Activated naive CD8-positive, alpha-beta T cell treated with anti-CD3 and anti-CD28 coated beads, Interleukin-2, amount 10 ng/mL, durations not matched to agents 7 days and 5 days (primary cell): Measurements from ENCODE around the gene CYP39A1. TPM values are rescaled to one million over a fixed set of nuclear protein-coding genes. Genes with fewer than 3 reads are reported as not detected.

Source experiments
- ATAC-seq: fragments of 150-1000 bp; cut with Tn5 transposase; one replicate; pipeline ENCODE4 v1.10.0; 2021; ENCODE audit warnings: low read depth, moderate library complexity
- POLR2A ChIA-PET: fragments of 350-600 bp; sonication (Branson Sonifier 250); formaldehyde crosslinking; loops from one replicate; lab custom pipeline; 2021; ENCODE audit warnings: antibody characterized with exemption; lab: Charles Lee
- DNase-seq: peaks from one replicate; pipeline ENCODE4 v3.0.0; 2021
- H3K27ac Mint-ChIP-seq: one replicate; pipeline ENCODE4 v1.8.0; 2022; ENCODE audit warnings: mild to moderate bottlenecking, mixed read lengths
- H3K27me3 Mint-ChIP-seq: one replicate; pipeline ENCODE4 v1.8.0; 2022; ENCODE audit warnings: mild to moderate bottlenecking, moderate library complexity, mixed read lengths
- H3K36me3 Mint-ChIP-seq: one replicate; pipeline ENCODE4 v1.8.0; 2021; ENCODE audit warnings: mild to moderate bottlenecking, mixed read lengths
- H3K4me1 Mint-ChIP-seq: one replicate; pipeline ENCODE4 v1.8.0; 2021; ENCODE audit warnings: mixed read lengths
- H3K4me3 Mint-ChIP-seq: one replicate; pipeline ENCODE4 v1.8.0; 2022; ENCODE audit warnings: mild to moderate bottlenecking, moderate library complexity, mixed read lengths
- H3K9me3 Mint-ChIP-seq: one replicate; pipeline ENCODE4 v1.8.0; 2021; ENCODE audit warnings: mixed read lengths
- total RNA-seq, 2 experiments: library from RNA; stranded (reverse); gene quantifications; one replicate each; pipeline ENCODE4 v1.2.3, GENCODE V29; 2021

CYP39A1 gene
- total RNA-seq, 2 experiments from 2014 or later = not detected

- POLR2A ChIA-PET = no interaction called here
- no peak overlapping the region for H3K27ac Mint-ChIP-seq
- no peak overlapping the region for H3K4me3 Mint-ChIP-seq
- H3K27me3 Mint-ChIP-seq = peaks cover 12% of the 10 kb centered on the region
- no peaks in the 10 kb centered on the region for H3K36me3 Mint-ChIP-seq
- H3K9me3 Mint-ChIP-seq = no peaks in the 10 kb centered on the region
- no peaks in the 10 kb centered on the region for H3K4me1 Mint-ChIP-seq
- DNase-seq = no peak
- ATAC-seq = no peak
Measured at GRCh38 chr6:46598215-46598614, 54.4 kb downstream of the CYP39A1 start.

GRCh38 chr6:46592740-46593139 is 59.9 kb downstream of the CYP39A1 start:
- Mint-ChIP-seq H3K4me3 (no peak overlapping the region), H3K27me3 (peaks cover 21% of the 10 kb centered on the region), H3K4me1 (no peaks in the 10 kb centered on the region), H3K27ac (no peak overlapping the region), H3K36me3 (no peaks in the 10 kb centered on the region), H3K9me3 (peaks cover 2% of the 10 kb centered on the region)
- DNase-seq = no peak
- ATAC-seq = no peak
- POLR2A ChIA-PET = no interaction called here

GRCh38 chr6:46592046-46592445 is 60.6 kb downstream of the CYP39A1 start:
- Mint-ChIP-seq H3K36me3 (no peaks in the 10 kb centered on the region), H3K27me3 (peaks cover 21% of the 10 kb centered on the region), H3K4me1 (no peaks in the 10 kb centered on the region), H3K4me3 (no peak overlapping the region), H3K27ac (no peak overlapping the region), H3K9me3 (peaks cover 2% of the 10 kb centered on the region)
- POLR2A ChIA-PET = no interaction called here
- DNase-seq = no peak
- ATAC-seq = no peak

GRCh38 chr6:46590765-46591164 is 61.9 kb downstream of the CYP39A1 start:
- H3K27ac Mint-ChIP-seq = no peak overlapping the region
- peaks cover 23% of the 10 kb centered on the region for H3K27me3 Mint-ChIP-seq
- H3K4me1 Mint-ChIP-seq = no peaks in the 10 kb centered on the region
- no peak for DNase-seq
- H3K36me3 Mint-ChIP-seq = no peaks in the 10 kb centered on the region
- no peak overlapping the region for H3K4me3 Mint-ChIP-seq
- H3K9me3 Mint-ChIP-seq = peaks cover 2% of the 10 kb centered on the region
- no peak for ATAC-seq
- POLR2A ChIA-PET = no interaction called here

- no peaks in the 10 kb centered on the region for H3K9me3 Mint-ChIP-seq
- H3K27me3 Mint-ChIP-seq = peaks cover 11% of the 10 kb centered on the region
- H3K27ac Mint-ChIP-seq = no peak overlapping the region
- no peaks in the 10 kb centered on the region for H3K4me1 Mint-ChIP-seq
- H3K36me3 Mint-ChIP-seq = no peaks in the 10 kb centered on the region
- no peak for DNase-seq
- H3K4me3 Mint-ChIP-seq = no peak overlapping the region
- POLR2A ChIA-PET = no interaction called here
- ATAC-seq = no peak
Measured at GRCh38 chr6:46586906-46587305, 65.7 kb downstream of the CYP39A1 start.

GRCh38 chr6:46584586-46584985 is 68.0 kb downstream of the CYP39A1 start:
- ATAC-seq (no peak), DNase-seq (no peak)
- peaks cover 16% of the 10 kb centered on the region for H3K27me3 Mint-ChIP-seq
- H3K27ac Mint-ChIP-seq = no peak overlapping the region
- H3K4me1 Mint-ChIP-seq = no peaks in the 10 kb centered on the region
- H3K9me3 Mint-ChIP-seq = no peaks in the 10 kb centered on the region
- POLR2A ChIA-PET = no interaction called here
- H3K36me3 Mint-ChIP-seq = no peaks in the 10 kb centered on the region
- H3K4me3 Mint-ChIP-seq = no peak overlapping the region

- Mint-ChIP-seq H3K27me3 (peaks cover 18% of the 10 kb centered on the region), H3K27ac (no peak overlapping the region), H3K9me3 (no peaks in the 10 kb centered on the region), H3K4me3 (no peak overlapping the region), H3K4me1 (no peaks in the 10 kb centered on the region), H3K36me3 (no peaks in the 10 kb centered on the region)
- ATAC-seq = no peak
- POLR2A ChIA-PET = no interaction called here
- no peak for DNase-seq
Measured at GRCh38 chr6:46583721-46584120, 68.9 kb downstream of the CYP39A1 start.

- Mint-ChIP-seq H3K4me3 (no peak overlapping the region), H3K27ac (no peak overlapping the region), H3K9me3 (no peaks in the 10 kb centered on the region), H3K36me3 (no peaks in the 10 kb centered on the region), H3K27me3 (peaks cover 14% of the 10 kb centered on the region), H3K4me1 (no peaks in the 10 kb centered on the region)
- DNase-seq (no peak), ATAC-seq (no peak)
- POLR2A ChIA-PET = no interaction called here
Measured at GRCh38 chr6:46583081-46583480, 69.5 kb downstream of the CYP39A1 start.

- Mint-ChIP-seq H3K4me3 (no peak overlapping the region), H3K36me3 (no peaks in the 10 kb centered on the region), H3K9me3 (no peaks in the 10 kb centered on the region), H3K27me3 (peaks cover 14% of the 10 kb centered on the region), H3K4me1 (no peaks in the 10 kb centered on the region), H3K27ac (no peak overlapping the region)
- DNase-seq (no peak), ATAC-seq (no peak)
- POLR2A ChIA-PET = no interaction called here
Measured at GRCh38 chr6:46581459-46582177, 71.0 kb downstream of the CYP39A1 start.

- no peaks in the 10 kb centered on the region for H3K36me3 Mint-ChIP-seq
- peaks cover 3% of the 10 kb centered on the region for H3K4me1 Mint-ChIP-seq
- ATAC-seq = no peak
- H3K9me3 Mint-ChIP-seq = no peaks in the 10 kb centered on the region
- POLR2A ChIA-PET = no interaction called here
- peaks cover 12% of the 10 kb centered on the region for H3K27me3 Mint-ChIP-seq
- no peak overlapping the region for H3K4me3 Mint-ChIP-seq
- no peak for DNase-seq
- no peak overlapping the region for H3K27ac Mint-ChIP-seq
Measured at GRCh38 chr6:46575530-46575929, 77.1 kb downstream of the CYP39A1 start.

GRCh38 chr6:46573140-46573539 is 79.5 kb downstream of the CYP39A1 start:
- POLR2A ChIA-PET = no interaction called here
- Mint-ChIP-seq H3K4me3 (no peak overlapping the region), H3K27me3 (peaks cover 8% of the 10 kb centered on the region), H3K36me3 (no peaks in the 10 kb centered on the region), H3K9me3 (no peaks in the 10 kb centered on the region), H3K4me1 (peaks cover 3% of the 10 kb centered on the region), H3K27ac (no peak overlapping the region)
- ATAC-seq (no peak), DNase-seq (no peak)

- H3K4me1 Mint-ChIP-seq = no peaks in the 10 kb centered on the region
- H3K27me3 Mint-ChIP-seq = peaks cover 7% of the 10 kb centered on the region
- DNase-seq (no peak), ATAC-seq (no peak)
- H3K4me3 Mint-ChIP-seq = no peak overlapping the region
- no peaks in the 10 kb centered on the region for H3K36me3 Mint-ChIP-seq
- peaks cover 1% of the 10 kb centered on the region for H3K9me3 Mint-ChIP-seq
- H3K27ac Mint-ChIP-seq = no peak overlapping the region
- POLR2A ChIA-PET = no interaction called here
Measured at GRCh38 chr6:46565531-46565930, 87.1 kb downstream of the CYP39A1 start.

- peaks cover 4% of the 10 kb centered on the region for H3K27me3 Mint-ChIP-seq
- H3K4me1 Mint-ChIP-seq = no peaks in the 10 kb centered on the region
- H3K27ac Mint-ChIP-seq = no peak overlapping the region
- no peaks in the 10 kb centered on the region for H3K36me3 Mint-ChIP-seq
- H3K4me3 Mint-ChIP-seq = no peak overlapping the region
- H3K9me3 Mint-ChIP-seq = peaks cover 1% of the 10 kb centered on the region
- POLR2A ChIA-PET = no interaction called here
- ATAC-seq (no peak), DNase-seq (no peak)
Measured at GRCh38 chr6:46563924-46564323, 88.7 kb downstream of the CYP39A1 start.

- DNase-seq = no peak
- peaks cover 4% of the 10 kb centered on the region for H3K4me1 Mint-ChIP-seq
- peaks cover 8% of the 10 kb centered on the region for H3K27me3 Mint-ChIP-seq
- no peak overlapping the region for H3K27ac Mint-ChIP-seq
- H3K9me3 Mint-ChIP-seq = no peaks in the 10 kb centered on the region
- no peak overlapping the region for H3K4me3 Mint-ChIP-seq
- POLR2A ChIA-PET = no interaction called here
- no peaks in the 10 kb centered on the region for H3K36me3 Mint-ChIP-seq
- no peak for ATAC-seq
Measured at GRCh38 chr6:46556053-46556452, 96.6 kb downstream of the CYP39A1 start.
